CD14-positive monocyte (primary cell): ENCODE results near the gene PITRM1. TPM values are rescaled to one million over a fixed set of nuclear protein-coding genes. Genes with fewer than 3 reads are reported as not detected.

Experiments
- DNase-seq, 3 donors: peaks; one replicate each; pipeline ENCODE4 v3.0.0-alpha.2; 2011 to 2022
- H2AFZ ChIP-seq: 2 replicates; pipeline ENCODE4 v1.6.0; 2012; ENCODE audit warnings: mild to moderate bottlenecking, low read depth, low read length, inconsistent platforms; ENCODE audit not compliant: insufficient read depth, poor library complexity, severe bottlenecking
- H3K27ac ChIP-seq, 2 donors: 1 replicate in 1 of 2; 2 replicates in 1 of 2; pipeline ENCODE4 v1.5.1; 2012 to 2013; ENCODE audit warnings: low read length in 2 of 2, control low read depth in 1 of 2, inconsistent platforms in 1 of 2, low read depth in 1 of 2, mild to moderate bottlenecking in 1 of 2
- H3K27me3 ChIP-seq, 2 donors: one replicate each; pipeline versions ENCODE4 v1.6.0 to v1.6.1; 2011 to 2013; ENCODE audit warnings: low read length in 2 of 2; ENCODE audit not compliant: control insufficient read depth in 2 of 2, insufficient read depth in 2 of 2
- H3K36me3 ChIP-seq, 2 donors: replicated peaks in 1 of 2; 1 replicate in 1 of 2; 2 replicates in 1 of 2; pipeline versions ENCODE4 v1.5.1 to v1.6.1; 2012 to 2013; ENCODE audit warnings: low read length in 2 of 2, control low read depth in 1 of 2, inconsistent platforms in 1 of 2, mild to moderate bottlenecking in 1 of 2; ENCODE audit not compliant: insufficient read depth in 2 of 2, control insufficient read depth in 1 of 2
- H3K4me1 ChIP-seq, 2 donors: 1 replicate in 1 of 2; 2 replicates in 1 of 2; pipeline versions ENCODE4 v1.5.1 to v1.6.1; 2012 to 2013; ENCODE audit warnings: low read length in 2 of 2, control low read depth in 1 of 2, inconsistent platforms in 1 of 2, mild to moderate bottlenecking in 1 of 2, moderate library complexity in 1 of 2; ENCODE audit not compliant: insufficient read depth in 2 of 2, control insufficient read depth in 1 of 2
- H3K4me2 ChIP-seq: replicated peaks from 2 replicates; pipeline ENCODE3; 2012; ENCODE audit warnings: low read length, moderate library complexity, mild to moderate bottlenecking; ENCODE audit not compliant: poor library complexity, severe bottlenecking; ENCODE audit errors: extremely low read depth
- H3K4me3 ChIP-seq, 3 experiments: fragments of 200-600 bp in 1 of 3; sonication (generic) in 1 of 3; replicated peaks in 1 of 3; 1 replicate in 2 of 3; 2 replicates in 1 of 3; pipeline ENCODE4 v1.5.1; 2011 to 2013; ENCODE audit warnings: low read length in 3 of 3, mild to moderate bottlenecking in 3 of 3, control low read depth in 2 of 3, low read depth in 2 of 3, inconsistent platforms in 1 of 3, moderate library complexity in 1 of 3
- H3K79me2 ChIP-seq: 2 replicates; pipeline ENCODE4 v1.6.0; 2012; ENCODE audit warnings: mild to moderate bottlenecking, control low read depth, inconsistent platforms, low read length, moderate library complexity; ENCODE audit not compliant: insufficient read depth
- H3K9ac ChIP-seq: 2 replicates; pipeline ENCODE4 v1.6.0; 2017; ENCODE audit warnings: low read length, mild to moderate bottlenecking; ENCODE audit not compliant: insufficient read depth, poor library complexity, severe bottlenecking
- H3K9me3 ChIP-seq, 2 donors: replicated peaks in 1 of 2; 1 replicate in 1 of 2; 2 replicates in 1 of 2; pipeline versions ENCODE4 v1.5.1 to v1.6.1; 2012 to 2013; ENCODE audit warnings: low read length in 2 of 2, control low read depth in 1 of 2; ENCODE audit not compliant: control insufficient read depth in 1 of 2, insufficient read depth in 1 of 2
- H4K20me1 ChIP-seq: 2 replicates; pipeline ENCODE4 v1.6.0; 2012; ENCODE audit warnings: mild to moderate bottlenecking, low read length, control low read depth, moderate library complexity; ENCODE audit not compliant: insufficient read depth
- H3K27ac Mint-ChIP-seq, 7 donors: one replicate each; pipeline ENCODE4 v1.8.0; 2020; ENCODE audit warnings: mild to moderate bottlenecking in 7 of 7, mixed read lengths in 7 of 7, moderate library complexity in 6 of 7, inconsistent platforms in 2 of 7
- H3K27me3 Mint-ChIP-seq, 3 donors: one replicate each; pipeline ENCODE4 v1.8.0; 2021 to 2022; ENCODE audit warnings: low read depth in 3 of 3, mild to moderate bottlenecking in 3 of 3, mixed read lengths in 3 of 3, moderate library complexity in 3 of 3, inconsistent platforms in 1 of 3
- H3K36me3 Mint-ChIP-seq, 2 donors: one replicate each; pipeline ENCODE4 v1.8.0; 2020; ENCODE audit warnings: mixed read lengths in 2 of 2, inconsistent platforms in 1 of 2, mild to moderate bottlenecking in 1 of 2
- H3K4me1 Mint-ChIP-seq: one replicate; pipeline ENCODE4 v1.8.0; 2020; ENCODE audit warnings: mild to moderate bottlenecking, mixed read lengths
- H3K4me3 Mint-ChIP-seq, 2 donors: one replicate each; pipeline ENCODE4 v1.8.0; 2020; ENCODE audit warnings: mild to moderate bottlenecking in 2 of 2, mixed read lengths in 2 of 2, moderate library complexity in 1 of 2
- H3K9me3 Mint-ChIP-seq, 7 donors: one replicate each; pipeline ENCODE4 v1.8.0; 2020 to 2022; ENCODE audit warnings: mixed read lengths in 7 of 7, mild to moderate bottlenecking in 6 of 7, moderate library complexity in 6 of 7, inconsistent platforms in 2 of 7
- CTCF ChIP-seq: fragments of 200-600 bp; IDR thresholded peaks from one replicate; pipeline ENCODE4 v1.8.0; 2022; ENCODE audit warnings: antibody characterized with exemption, mild to moderate bottlenecking
- WGBS: methylation state at CpG from one replicate; pipeline ENCODE4 v1.1.5; 2013; ENCODE audit warnings: missing lambda C conversion rate; ENCODE audit not compliant: insufficient coverage; 5-methylcytosine and 5-hydroxymethylcytosine counted together
- intact Hi-C, 2 donors: fragments of 100-400 bp; cut with micrococcal nuclease; formaldehyde crosslinking; loops; one replicate each; pipeline versions ENCODE4 v1.15.0 to v1.15.1; 2023
- polyA plus RNA-seq, 3 donors: library from polyadenylated mRNA; depleted of rRNA in 1 of 3; unstranded in 2 of 3; stranded (reverse) in 1 of 3; fragments of 300-500 nt in 2 of 3; fragments of >200 nt in 1 of 3; fragmentation: Illumina TruSeq in 2 of 3; gene quantifications; 1 replicate in 2 of 3; 2 replicates in 1 of 3; pipeline ENCODE4 v1.2.3, GENCODE V29; 2012 to 2021

The PITRM1 gene
- polyA plus RNA-seq, 3 donors, result 15.3 to 45.7 (median 23.2) TPM

GRCh38 chr10:3162533-3162932 lies 10.0 kb downstream of the PITRM1 start:
- H3K4me3 ChIP-seq, result no peak overlapping the region
- 100% methylated on average over 6 of the region's 9 CpGs for WGBS
- H3K27me3 ChIP-seq, result no peaks in the 10 kb centered on the region
- H3K4me2 ChIP-seq, result no peak overlapping the region
- DNase-seq, result no peak
- no peaks in the 10 kb centered on the region for H4K20me1 ChIP-seq
- intact Hi-C loops, result no loop called here
- Mint-ChIP-seq H3K36me3 (peaks cover 80 to 93% of the 10 kb centered on the region in 2 donors), H3K27me3 (peaks cover 0 to 2% (median 0%) of the 10 kb centered on the region in 3 donors), H3K9me3 (no peaks in the 10 kb centered on the region), H3K4me3 (no peak overlapping the region), H3K4me1 (no peaks in the 10 kb centered on the region), H3K27ac (no peak overlapping the region)
- H3K27ac ChIP-seq, result no peak overlapping the region
- peaks cover 90 to 100% of the 10 kb centered on the region in 2 donors for H3K36me3 ChIP-seq
- no peak overlapping the region for H2AFZ ChIP-seq
- H3K4me1 ChIP-seq, result no peaks in the 10 kb centered on the region
- no peak overlapping the region for H3K9ac ChIP-seq
- no peaks in the 10 kb centered on the region for H3K79me2 ChIP-seq
- no peak for TF ChIP-seq CTCF
- no peaks in the 10 kb centered on the region for H3K9me3 ChIP-seq

GRCh38 chr10:3159152-3159551 lies 13.4 kb downstream of the PITRM1 start:
- no peak overlapping the region for H3K4me3 Mint-ChIP-seq
- Histone ChIP-seq H3K4me1 (no peaks in the 10 kb centered on the region), H3K36me3 (peaks cover 85 to 100% of the 10 kb centered on the region in 2 donors), H4K20me1 (no peaks in the 10 kb centered on the region), H2AFZ (no peak overlapping the region), H3K4me2 (no peak overlapping the region), H3K27me3 (no peaks in the 10 kb centered on the region), H3K9me3 (no peaks in the 10 kb centered on the region), H3K27ac (no peak overlapping the region), H3K4me3 (no peak overlapping the region), H3K9ac (no peak overlapping the region), H3K79me2 (no peaks in the 10 kb centered on the region)
- 100% methylated on average over 5 of the region's 10 CpGs for WGBS
- peak overlapping the region in 2 of 7 donors; percentile 3 to 17 for H3K27ac Mint-ChIP-seq
- intact Hi-C loops, result no loop called here
- H3K9me3 Mint-ChIP-seq, result no peaks in the 10 kb centered on the region
- H3K27me3 Mint-ChIP-seq, result peaks cover 0 to 2% (median 0%) of the 10 kb centered on the region in 3 donors
- H3K36me3 Mint-ChIP-seq, result peaks cover 79 to 90% of the 10 kb centered on the region in 2 donors
- no peak for TF ChIP-seq CTCF
- no peak for DNase-seq
- H3K4me1 Mint-ChIP-seq, result no peaks in the 10 kb centered on the region
